NCI-H460 (cell line): ENCODE data around the gene LRMDA. TPM values are rescaled to one million over a fixed set of nuclear protein-coding genes. Genes with fewer than 3 reads are reported as not detected.

Experiments used
- DNase-seq: peaks from one replicate; pipeline ENCODE4 v3.0.0-alpha.2; 2016; ENCODE audit warnings: low read depth; ENCODE audit errors: extremely low read depth
- total RNA-seq: library from RNA; depleted of rRNA; stranded (reverse); fragments of >200 nt; shearing (Covaris generic); gene quantifications from 2 replicates; pipeline ENCODE4 v1.2.3, GENCODE V29; 2014

LRMDA gene
- total RNA-seq, 1 experiment from 2014 or later = 0.99 TPM

DNA sequence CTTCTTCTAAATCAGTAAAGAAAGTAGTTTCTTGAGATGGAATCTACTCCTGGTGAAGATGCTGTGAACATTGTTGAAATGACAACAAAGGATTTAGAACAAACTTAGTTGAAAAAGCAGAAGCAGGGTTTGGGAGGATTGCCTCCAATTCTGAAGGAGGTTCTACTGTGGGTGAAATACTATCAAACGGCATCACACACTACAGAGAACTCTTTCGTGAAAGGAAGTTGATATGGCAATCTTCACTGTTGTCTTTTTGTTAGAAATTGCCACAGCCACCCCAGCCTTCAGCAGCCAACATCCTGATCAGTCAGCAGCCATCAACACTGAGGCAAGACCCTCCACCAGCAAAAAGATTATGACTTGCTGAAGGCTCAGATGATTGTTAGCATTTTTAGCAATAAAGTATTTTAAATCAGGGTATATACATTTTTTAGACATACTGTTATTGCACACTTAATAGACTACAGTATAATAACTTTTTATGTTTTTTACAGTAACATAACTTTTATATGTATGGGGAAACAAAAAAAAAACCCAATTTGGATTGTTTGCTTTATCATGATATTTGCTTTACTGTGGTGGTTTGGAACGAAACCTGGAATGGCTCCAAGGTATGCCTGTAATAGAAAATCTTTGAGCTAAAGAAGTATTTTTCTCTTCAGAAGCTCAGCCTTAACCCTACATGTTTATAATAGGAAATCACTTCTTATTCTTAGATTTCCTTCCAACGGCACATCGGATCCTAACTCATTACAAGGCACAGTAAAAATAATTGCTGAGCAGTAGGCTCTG is 257.3 kb downstream of the LRMDA start:
- DNase-seq = no peak

- DNase-seq = no peak
Measured at GRCh38 chr10:75693489-75693888, 262.1 kb downstream of the LRMDA start.

DNA sequence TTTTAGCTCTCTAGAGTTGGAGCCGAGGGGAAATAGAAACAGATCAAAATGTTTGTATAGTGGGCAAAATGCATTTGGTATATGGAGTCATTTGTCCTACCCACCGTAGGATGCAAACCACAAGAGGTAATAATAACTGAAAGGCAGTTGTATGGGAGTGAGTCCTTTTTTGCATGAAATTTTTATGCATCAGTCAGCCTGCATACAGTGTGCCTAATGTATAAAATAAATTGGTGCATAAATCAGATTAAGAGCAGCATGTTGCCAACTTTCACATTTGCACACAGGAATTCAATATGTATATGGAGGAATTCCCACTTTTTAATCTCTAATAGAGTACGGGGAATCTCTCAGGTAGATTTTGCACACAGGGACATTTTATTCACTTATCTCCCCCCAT is 262.8 kb downstream of the LRMDA start:
- no peak for DNase-seq

DNA sequence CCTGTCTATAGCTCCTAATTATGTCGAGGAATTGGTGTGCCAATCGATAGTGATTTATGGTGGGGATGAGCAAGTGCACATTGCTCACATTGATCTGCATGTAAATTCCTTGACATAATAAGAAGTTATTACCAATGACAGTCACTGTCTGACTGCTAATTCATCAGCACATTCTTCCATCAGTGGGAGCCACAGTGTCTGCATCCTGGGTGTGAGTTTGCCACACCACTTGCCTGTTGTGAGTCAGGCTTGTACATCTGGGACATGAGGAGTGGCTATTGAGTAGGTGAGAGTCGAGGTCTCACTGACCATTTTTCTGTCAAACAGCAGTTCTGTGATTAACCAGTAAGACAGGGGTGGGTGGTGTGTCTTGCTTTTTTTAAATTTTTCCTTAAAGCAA is 263.4 kb downstream of the LRMDA start:
- DNase-seq = no peak

DNA sequence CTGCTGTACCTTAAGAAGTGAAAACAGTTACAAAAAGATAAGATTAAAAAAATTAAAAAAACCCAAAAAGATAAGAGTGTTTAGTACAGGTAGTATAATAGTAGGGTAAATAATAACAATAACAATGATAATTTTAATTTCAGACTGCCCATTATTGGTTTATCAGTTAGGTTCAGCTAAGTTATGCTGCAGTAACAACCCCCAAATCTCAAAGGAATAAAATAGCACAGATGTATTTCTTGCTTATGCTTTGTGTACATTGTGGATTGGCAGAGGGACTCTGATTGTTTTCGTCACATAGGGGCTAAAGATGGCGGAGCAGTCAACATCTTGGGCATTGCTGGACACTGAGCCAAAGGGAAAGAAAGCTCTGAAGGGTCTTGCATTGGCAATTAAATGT is 264.6 kb downstream of the LRMDA start:
- DNase-seq = no peak

- no peak for DNase-seq
Measured at GRCh38 chr10:75696536-75696935, 265.1 kb downstream of the LRMDA start.

GRCh38 chr10:75703191-75703854 is 271.9 kb downstream of the LRMDA start:
- no peak for DNase-seq

DNA sequence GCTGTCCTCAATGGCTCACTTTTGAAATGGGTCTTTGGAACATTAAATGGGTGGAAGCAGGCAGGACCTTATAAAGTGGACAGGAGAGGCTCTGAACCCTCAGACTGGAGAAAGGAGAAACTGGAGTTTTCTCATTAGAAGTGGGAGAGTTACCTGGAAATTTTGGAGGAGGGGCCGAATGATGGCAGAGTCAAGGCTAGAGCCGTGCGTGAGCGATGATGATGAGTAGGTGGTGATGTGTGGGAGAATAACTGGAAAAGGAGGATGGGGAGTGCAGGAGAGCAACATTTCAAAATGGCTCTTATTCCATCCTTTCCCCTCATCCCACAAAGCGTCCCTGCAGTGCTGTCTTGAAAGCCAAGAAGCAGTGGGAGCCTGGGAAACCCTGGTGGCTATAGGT is 274.0 kb downstream of the LRMDA start:
- DNase-seq = no peak

DNA sequence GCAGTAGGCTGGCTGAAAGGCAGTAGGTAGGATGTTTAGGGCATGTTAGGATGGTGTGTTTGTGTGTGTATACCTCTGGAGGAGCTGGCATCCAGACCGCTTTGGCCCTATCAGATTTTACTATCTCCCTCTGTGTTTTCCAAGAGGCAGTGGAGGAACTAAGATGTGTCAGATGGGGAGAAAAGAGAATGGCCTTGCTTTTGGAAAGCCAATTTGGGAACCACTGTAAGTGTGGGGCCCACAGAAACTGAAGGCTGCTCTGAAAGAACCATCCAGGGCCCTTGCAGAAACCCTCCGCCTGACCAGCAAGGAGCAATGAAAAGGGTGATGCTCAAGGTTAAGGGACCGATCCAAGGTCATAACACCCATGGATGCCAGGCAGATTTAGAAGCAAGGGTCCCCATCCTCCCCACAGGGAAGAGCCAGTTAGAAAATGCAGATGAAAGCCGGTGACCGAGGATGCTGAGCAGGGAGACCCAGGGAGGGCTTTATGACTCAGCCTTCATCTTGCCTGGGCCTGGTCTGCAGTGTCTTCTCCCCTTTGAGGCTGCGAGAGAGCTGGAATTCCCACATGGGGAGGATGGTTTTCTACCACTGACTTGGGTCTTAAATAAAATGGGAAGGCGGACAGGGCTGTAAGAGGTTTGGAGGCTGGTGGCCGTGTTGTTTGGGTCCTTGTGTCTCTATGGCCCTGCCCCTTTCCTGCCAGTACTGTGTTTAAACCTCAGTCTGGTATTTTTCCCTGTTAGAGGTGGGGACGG is 275.8 kb downstream of the LRMDA start:
- no peak for DNase-seq

DNA sequence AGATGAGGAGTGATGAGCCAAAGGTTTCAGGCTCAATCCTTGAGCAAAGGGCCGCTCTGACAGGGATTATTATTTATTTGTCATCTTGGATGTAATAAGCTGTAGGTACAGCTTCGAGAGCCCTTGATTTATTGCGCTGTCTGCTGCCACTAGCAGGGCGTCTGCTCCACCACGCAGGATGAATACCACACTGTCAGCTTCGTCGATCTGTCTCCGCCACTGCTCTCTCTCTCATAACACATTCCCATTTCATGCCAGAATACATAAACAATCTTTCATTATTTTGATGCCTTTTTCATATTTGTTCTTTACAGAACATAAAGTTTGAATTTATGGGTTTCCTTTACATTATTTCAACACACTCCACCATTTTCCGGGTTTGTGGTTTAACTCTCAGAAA is 276.6 kb downstream of the LRMDA start:
- no peak for DNase-seq

DNA sequence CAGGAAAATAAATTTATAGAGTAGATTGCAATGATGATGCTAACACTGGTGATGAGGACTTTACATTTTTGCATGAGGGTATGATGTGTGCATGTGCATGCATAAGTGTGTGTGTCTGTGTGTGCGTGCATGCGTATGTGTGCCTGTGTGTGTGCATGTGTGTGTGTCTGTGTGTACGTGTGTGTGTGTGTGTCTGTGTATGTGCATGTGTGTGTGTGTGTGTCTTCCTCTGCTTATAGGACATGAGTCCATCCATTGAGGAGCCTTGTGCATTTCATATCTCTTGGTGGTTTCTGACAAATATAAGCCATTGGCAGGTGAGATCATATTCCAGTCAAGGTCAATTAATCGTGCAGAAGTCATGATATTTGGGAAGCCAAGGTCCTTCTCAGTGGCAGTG is 277.8 kb downstream of the LRMDA start:
- DNase-seq = no peak

DNA sequence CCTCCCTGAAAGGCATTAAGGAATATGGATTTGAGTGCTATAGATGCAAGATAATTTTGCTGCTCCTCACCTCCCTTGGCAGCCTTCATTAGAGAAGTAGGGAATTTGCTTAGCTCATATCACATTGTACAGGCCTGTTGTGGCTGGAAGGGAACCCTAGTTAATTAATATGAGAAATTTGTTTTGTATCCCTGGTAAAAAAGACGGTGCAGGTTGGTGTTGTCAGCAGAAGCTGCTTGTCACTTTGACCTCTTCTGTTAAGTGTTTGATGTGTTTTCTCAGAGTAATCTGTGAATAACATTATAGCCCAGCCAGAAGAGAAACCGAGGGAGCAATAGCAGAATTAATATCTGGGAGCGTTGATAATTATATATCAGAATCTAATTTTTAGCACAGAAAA is 278.4 kb downstream of the LRMDA start:
- no peak for DNase-seq

DNA sequence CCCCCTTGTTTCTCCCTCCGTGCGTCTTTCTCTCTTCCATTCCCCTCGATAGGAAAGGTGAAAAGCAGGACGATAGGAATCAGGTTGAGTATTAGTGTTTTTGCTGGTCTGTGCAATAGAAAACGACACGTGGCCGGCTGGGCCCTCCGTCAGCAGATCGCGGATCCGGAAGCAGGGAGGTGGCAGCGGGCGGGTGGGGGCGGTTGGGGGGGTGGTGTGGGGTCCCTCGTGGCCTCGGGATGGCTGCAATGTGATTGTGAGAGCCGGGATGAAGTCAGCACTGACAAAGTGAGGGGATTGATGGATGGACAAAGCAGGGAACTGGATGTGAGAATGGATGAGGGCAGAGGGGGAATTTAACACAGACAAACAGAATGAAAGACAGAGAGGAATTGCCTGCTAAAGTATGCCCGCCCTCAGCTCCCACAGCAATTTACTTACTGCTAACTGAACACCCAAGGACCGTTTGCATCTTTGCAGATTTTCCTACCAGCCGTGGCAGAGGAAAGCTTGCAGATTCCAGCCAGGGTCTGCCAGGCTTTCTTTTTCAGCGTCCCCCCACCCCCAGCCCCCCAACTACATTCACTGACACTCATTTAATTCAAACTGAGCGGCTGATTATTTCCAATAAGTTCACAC is 280.9 kb downstream of the LRMDA start:
- DNase-seq = no peak

- DNase-seq = no peak
Measured at GRCh38 chr10:75716506-75716905, 285.1 kb downstream of the LRMDA start.

GRCh38 chr10:75717126-75717916 is 285.9 kb downstream of the LRMDA start:
- DNase-seq = no peak

GRCh38 chr10:75718991-75719390 is 287.6 kb downstream of the LRMDA start:
- DNase-seq = no peak

- DNase-seq = no peak
Measured at GRCh38 chr10:75720157-75720556, 288.7 kb downstream of the LRMDA start.

DNA sequence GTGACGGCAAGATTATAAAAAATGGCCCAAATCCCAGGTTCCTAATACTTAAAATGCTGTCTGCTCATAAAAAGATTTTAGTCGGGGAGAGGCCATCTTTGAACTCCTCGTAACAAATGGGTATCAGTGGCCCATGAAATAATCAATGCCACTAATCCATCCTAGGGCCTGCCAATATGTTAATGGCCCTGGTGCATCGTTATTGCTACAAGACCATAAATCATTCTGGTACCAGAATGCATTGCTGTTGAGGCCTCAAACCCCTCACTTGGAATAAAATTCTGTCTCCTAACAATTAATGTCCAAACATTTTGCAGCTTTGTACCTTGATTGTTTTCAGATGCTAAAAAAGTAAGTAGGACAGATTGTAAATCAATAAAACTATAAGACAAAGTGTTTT is 290.6 kb downstream of the LRMDA start:
- no peak for DNase-seq

DNA sequence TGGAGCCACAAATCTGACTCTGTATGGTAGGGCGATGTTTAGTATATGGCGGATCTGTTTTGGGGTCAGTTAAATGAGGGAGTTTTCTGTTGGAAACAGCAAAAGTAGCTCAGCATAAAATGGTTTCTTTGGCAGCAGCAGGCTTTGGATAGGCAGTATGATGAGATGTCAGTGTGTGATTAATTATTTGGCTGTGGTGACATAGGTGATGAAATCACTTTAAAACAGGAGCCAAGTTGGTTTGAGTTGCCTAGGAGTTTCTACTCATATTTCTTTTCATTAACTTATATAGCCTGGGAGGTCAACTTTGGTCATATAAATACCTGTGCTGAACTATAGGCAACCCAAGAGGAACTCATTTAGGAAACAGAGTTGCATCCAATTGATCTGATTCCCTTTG is 291.2 kb downstream of the LRMDA start:
- no peak for DNase-seq

GRCh38 chr10:75723319-75723980 is 292.0 kb downstream of the LRMDA start:
- no peak for DNase-seq
